ENCODE measurements around the gene CD5L. TPM values are rescaled to one million over a fixed set of nuclear protein-coding genes. Genes with fewer than 3 reads are reported as not detected.

The CD5L gene
- total and polyA plus RNA-seq, 2 of the 8 experiments (the other 6 are each of a cell fraction or from before 2014, with no cell fraction given), result not detected

GRCh38 chr1:157799996-157800395 lies 41.6 kb downstream of the CD5L start:
- Histone ChIP-seq H3K4ac (replicated peaks; ENCODE audit: insufficient read length, low read depth, low read length) (no peak overlapping the region), H3K27ac (ENCODE audit: low read depth, low read length) (no peak overlapping the region), H3K79me2 (ENCODE audit: control insufficient read depth in 1 of 2, insufficient read depth in 2 of 2, low read length in 2 of 2) (no peaks in the 10 kb centered on the region), H4K91ac (replicated peaks; ENCODE audit: insufficient read length, low read length) (no peak overlapping the region), H3K4me2 (ENCODE audit: insufficient read depth in 1 of 2, low read depth in 2 of 2, low read length in 2 of 2) (no peak overlapping the region), H3K9me3 (ENCODE audit: insufficient read depth in 2 of 2, low read depth in 1 of 2, low read length in 1 of 2) (no peaks in the 10 kb centered on the region), H3K4me3 (ENCODE audit: extremely low read depth in 1 of 4, insufficient read depth in 2 of 4, low read depth in 3 of 4, low read length in 4 of 4) (no peak overlapping the region), H2BK12ac (ENCODE audit: low read depth, low read length) (no peak overlapping the region), H3K23ac (ENCODE audit: insufficient read length) (no peak overlapping the region), H3K4me1 (replicated peaks in 1 of 4; ENCODE audit: control insufficient read depth in 3 of 4, insufficient read depth in 4 of 4, low read length in 3 of 4) (no peaks in the 10 kb centered on the region), H2AFZ (ENCODE audit: low read length) (no peak overlapping the region), H4K8ac (ENCODE audit: extremely low read depth, insufficient read depth, low read length) (no peak overlapping the region), H3K18ac (ENCODE audit: extremely low read depth, low read length) (no peak overlapping the region), H3K36me3 (ENCODE audit: control insufficient read depth in 2 of 4, insufficient read depth in 4 of 4, low read length in 3 of 4) (no peaks in the 10 kb centered on the region), H2BK120ac (replicated peaks; ENCODE audit: low read depth, low read length) (no peak overlapping the region), H2BK15ac (ENCODE audit: low read length) (no peak overlapping the region), H3K56ac (replicated peaks; ENCODE audit: insufficient read length, low read depth, low read length) (no peak overlapping the region), H2BK20ac (ENCODE audit: low read length) (no peak overlapping the region), H4K20me1 (replicated peaks in 1 of 2; ENCODE audit: control insufficient read depth in 1 of 2, insufficient read depth in 2 of 2, low read length in 2 of 2) (no peaks in the 10 kb centered on the region), H3K79me1 (ENCODE audit: low read depth, low read length) (no peaks in the 10 kb centered on the region), H4K5ac (ENCODE audit: insufficient read length, low read depth, low read length) (no peak overlapping the region), H2AK5ac (ENCODE audit: low read depth, low read length) (no peak overlapping the region), H3K23me2 (ENCODE audit: low read depth, low read length) (no peaks in the 10 kb centered on the region), H3K27me3 (replicated peaks in 1 of 4; ENCODE audit: control insufficient read depth in 3 of 4, extremely low read depth in 1 of 4, insufficient read depth in 3 of 4, low read length in 3 of 4) (no peaks in the 10 kb centered on the region), H2BK5ac (ENCODE audit: low read depth, low read length) (no peak overlapping the region), H3K14ac (ENCODE audit: insufficient read length) (no peak overlapping the region), H3K9ac (replicated peaks in 1 of 4; ENCODE audit: extremely low read depth in 1 of 4, low read depth in 3 of 4, low read length in 3 of 4) (no peak overlapping the region)
- ChIA-PET CTCF (ENCODE audit: partially characterized antibody) (no interaction called here), POLR2A (ENCODE audit: partially characterized antibody) (no interaction called here)
- DNase-seq (ENCODE audit: low read depth in 1 of 2, low spot score in 2 of 2) (no peak), FAIRE-seq (no peak)
- TF ChIP-seq CREB1 (IDR thresholded peaks at IDR 0.05), result no peak
- TF ChIP-seq RAD21 (IDR thresholded peaks at IDR 0.05 in 1 of 2, conservative IDR thresholded peaks at IDR 0.05 in 1 of 2; ENCODE audit: low read depth in 2 of 2, low read length in 2 of 2), result no peak
- no peak for TF ChIP-seq JUND (IDR thresholded peaks at IDR 0.05; ENCODE audit: low read length)
- no peak for TF ChIP-seq MAX (IDR thresholded peaks at IDR 0.05)
- no peak for TF ChIP-seq KDM4A (IDR thresholded peaks at IDR 0.05; ENCODE audit: low read depth, low read length, severe bottlenecking)
- TF ChIP-seq HDAC2 (IDR thresholded peaks at IDR 0.05; ENCODE audit: borderline replicate concordance in 1 of 2, low read depth in 2 of 2, low read length in 2 of 2), result no peak
- WGBS, 2 experiments (ENCODE audit: extremely low coverage in 1 of 2, insufficient coverage in 1 of 2, insufficient read length in 1 of 2, insufficient replicate concordance in 2 of 2, low coverage in 1 of 2, low lambda C conversion rate in 2 of 2, missing lambda C conversion rate in 1 of 2), result 79% methylated on average over 1 of the region's 1 CpG; no CpG with 5 or more reads in 1 of the 2 experiments
